ENCODE results near the gene HTR4. TPM values are rescaled to one million over a fixed set of nuclear protein-coding genes. Genes with fewer than 3 reads are reported as not detected.
A peak's percentile ranks its signal among the peaks of the same experiment; 100 is the strongest.

Gene HTR4
- total and polyA plus RNA-seq, 12 donors, result 0.16 to 1.1 (median 0.40) TPM; not detected in 2

- H3K27ac ChIP-seq, result peak overlapping the region in 1 of 10 donors; percentile 1
- ATAC-seq (peak in 4 of 8 donors; percentile 42 to 82 (median 65)), DNase-seq (no peak)
- no peak overlapping the region for H3K4me3 ChIP-seq
- no peak for TF ChIP-seq CTCF (IDR thresholded peaks at IDR 0.05)
- H3K27me3 ChIP-seq, result no peaks in the 10 kb centered on the region
- peaks cover 0 to 6% (median 0%) of the 10 kb centered on the region in 9 donors for H3K4me1 ChIP-seq
- intact Hi-C loops (cut with DNase I), result no loop called here
- WGBS, 2 donors, result 65 to 84% methylated on average over 3 of the region's 3 CpGs
- no peaks in the 10 kb centered on the region for H3K9me3 ChIP-seq
- H3K36me3 ChIP-seq, result peaks cover 0 to 92% (median 19%) of the 10 kb centered on the region in 9 donors
Measured at GRCh38 chr5:148433826-148434225, 220.5 kb downstream of the HTR4 start.

Other genes with a start within 250 kb of the HTR4 start
- gene ADRB2, start 172.1 kb upstream of the HTR4 start, total RNA-seq, result 1 to 10 TPM; 3.5 to 7.8 (median 4.5) TPM
- gene ADRB2, start 172.1 kb upstream of the HTR4 start, polyA plus RNA-seq, result 1 to 10 TPM; 1.8 to 2.3 TPM